Breast epithelium (tissue), 3 donors: ENCODE measurements around the gene GUCY1A2.

Experiments
- POLR2A ChIP-seq: fragments of 450-650 bp; IDR thresholded peaks from one replicate; pipeline ENCODE4 v1.6.1; 2016; ENCODE audit warnings: antibody characterized with exemption, mild to moderate bottlenecking, moderate library complexity
- TF ChIP-seq, protein P1 (sequence below), 3 donors: fragments of 450-650 bp; IDR thresholded peaks; one replicate each; pipeline ENCODE4 v1.5.1; 2016 to 2017; ENCODE audit warnings: antibody characterized with exemption in 3 of 3, mild to moderate bottlenecking in 3 of 3, moderate library complexity in 3 of 3

GRCh38 chr11:106848526-106848925, 169.8 kb downstream of the GUCY1A2 start:
- TF ChIP-seq POLR2A = no peak
- TF ChIP-seq, protein P1, sequence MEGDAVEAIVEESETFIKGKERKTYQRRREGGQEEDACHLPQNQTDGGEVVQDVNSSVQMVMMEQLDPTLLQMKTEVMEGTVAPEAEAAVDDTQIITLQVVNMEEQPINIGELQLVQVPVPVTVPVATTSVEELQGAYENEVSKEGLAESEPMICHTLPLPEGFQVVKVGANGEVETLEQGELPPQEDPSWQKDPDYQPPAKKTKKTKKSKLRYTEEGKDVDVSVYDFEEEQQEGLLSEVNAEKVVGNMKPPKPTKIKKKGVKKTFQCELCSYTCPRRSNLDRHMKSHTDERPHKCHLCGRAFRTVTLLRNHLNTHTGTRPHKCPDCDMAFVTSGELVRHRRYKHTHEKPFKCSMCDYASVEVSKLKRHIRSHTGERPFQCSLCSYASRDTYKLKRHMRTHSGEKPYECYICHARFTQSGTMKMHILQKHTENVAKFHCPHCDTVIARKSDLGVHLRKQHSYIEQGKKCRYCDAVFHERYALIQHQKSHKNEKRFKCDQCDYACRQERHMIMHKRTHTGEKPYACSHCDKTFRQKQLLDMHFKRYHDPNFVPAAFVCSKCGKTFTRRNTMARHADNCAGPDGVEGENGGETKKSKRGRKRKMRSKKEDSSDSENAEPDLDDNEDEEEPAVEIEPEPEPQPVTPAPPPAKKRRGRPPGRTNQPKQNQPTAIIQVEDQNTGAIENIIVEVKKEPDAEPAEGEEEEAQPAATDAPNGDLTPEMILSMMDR (IDR thresholded peaks at IDR 0.05) = no peak
